ENCODE measurements around the gene GJC2. TPM values are rescaled to one million over a fixed set of nuclear protein-coding genes. Genes with fewer than 3 reads are reported as not detected.

GJC2 gene
- polyA plus RNA-seq, 2 of the 4 experiments (the other 2 are of a cell fraction), result 0.09 to 0.48 TPM

GRCh38 chr1:228163007-228163753 lies 13.4 kb downstream of the GJC2 start:
- POLR2A ChIA-PET, result no interaction called here
- 89% methylated on average over 25 of the region's 30 CpGs for WGBS (ENCODE audit: missing lambda C conversion rate)
- Histone ChIP-seq H3K4me2 (no peak overlapping the region), H3K9me3 (no peaks in the 10 kb centered on the region), H3K4me1 (peaks cover 11% of the 10 kb centered on the region; the same call in 2 of the 3 replicates), H3K4me3 (no peak overlapping the region), H3K27ac (peak overlapping the region in 1 of 2 experiments; percentile 29; a peak in 1 of 6 replicates)
- CTCF ChIA-PET, result interaction anchor here (2.6 to 7.4 kb wide), 3 partner anchors 9 to 33 kb away, joined by 11 to 89 read pairs (median 11); no protein-coding TSS in a partner anchor
- DNase-seq (ENCODE audit: low read depth in 1 of 2, low spot score in 1 of 2) (no peak), FAIRE-seq (no peak), ATAC-seq (no peak)
- TF ChIP-seq, protein P1, sequence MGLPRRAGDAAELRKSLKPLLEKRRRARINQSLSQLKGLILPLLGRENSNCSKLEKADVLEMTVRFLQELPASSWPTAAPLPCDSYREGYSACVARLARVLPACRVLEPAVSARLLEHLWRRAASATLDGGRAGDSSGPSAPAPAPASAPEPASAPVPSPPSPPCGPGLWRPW (IDR thresholded peaks at IDR 0.05), result no peak
- TF ChIP-seq RCOR1 (IDR thresholded peaks at IDR 0.05; ENCODE audit: low read depth, low read length), result no peak
- no peak for TF ChIP-seq SMC3 (IDR thresholded peaks at IDR 0.05)
- TF ChIP-seq TFCP2L1 (CRISPR knock-in tag; IDR thresholded peaks at IDR 0.05), result no peak
- TF ChIP-seq MAFK (IDR thresholded peaks at IDR 0.05; ENCODE audit: partially characterized antibody), result no peak
- no peak for TF ChIP-seq EHF (CRISPR knock-in tag; IDR thresholded peaks at IDR 0.05)
- no peak for TF ChIP-seq GATA3 (IDR thresholded peaks at IDR 0.05; ENCODE audit: borderline replicate concordance)
- TF ChIP-seq RNF2 (IDR thresholded peaks at IDR 0.05; ENCODE audit: borderline replicate concordance, low read depth), result no peak
- TF ChIP-seq ESRRA (IDR thresholded peaks at IDR 0.05; ENCODE audit: borderline replicate concordance, low read length), result no peak
- TF ChIP-seq, protein P2, sequence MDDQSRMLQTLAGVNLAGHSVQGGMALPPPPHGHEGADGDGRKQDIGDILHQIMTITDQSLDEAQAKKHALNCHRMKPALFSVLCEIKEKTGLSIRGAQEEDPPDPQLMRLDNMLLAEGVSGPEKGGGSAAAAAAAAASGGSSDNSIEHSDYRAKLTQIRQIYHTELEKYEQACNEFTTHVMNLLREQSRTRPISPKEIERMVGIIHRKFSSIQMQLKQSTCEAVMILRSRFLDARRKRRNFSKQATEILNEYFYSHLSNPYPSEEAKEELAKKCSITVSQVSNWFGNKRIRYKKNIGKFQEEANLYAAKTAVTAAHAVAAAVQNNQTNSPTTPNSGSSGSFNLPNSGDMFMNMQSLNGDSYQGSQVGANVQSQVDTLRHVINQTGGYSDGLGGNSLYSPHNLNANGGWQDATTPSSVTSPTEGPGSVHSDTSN (IDR thresholded peaks at IDR 0.05), result no peak
- no peak for TF ChIP-seq JUN (IDR thresholded peaks at IDR 0.05)
- TF ChIP-seq NPAS2 (CRISPR knock-in tag; IDR thresholded peaks at IDR 0.05; ENCODE audit: borderline replicate concordance), result no peak
- TF ChIP-seq EHMT2 (IDR thresholded peaks at IDR 0.05; ENCODE audit: low read depth), result no peak
- TF ChIP-seq HMGXB4 (CRISPR knock-in tag; IDR thresholded peaks at IDR 0.05; ENCODE audit: borderline replicate concordance), result no peak
- no peak for TF ChIP-seq KDM5A (IDR thresholded peaks at IDR 0.05)

DNA sequence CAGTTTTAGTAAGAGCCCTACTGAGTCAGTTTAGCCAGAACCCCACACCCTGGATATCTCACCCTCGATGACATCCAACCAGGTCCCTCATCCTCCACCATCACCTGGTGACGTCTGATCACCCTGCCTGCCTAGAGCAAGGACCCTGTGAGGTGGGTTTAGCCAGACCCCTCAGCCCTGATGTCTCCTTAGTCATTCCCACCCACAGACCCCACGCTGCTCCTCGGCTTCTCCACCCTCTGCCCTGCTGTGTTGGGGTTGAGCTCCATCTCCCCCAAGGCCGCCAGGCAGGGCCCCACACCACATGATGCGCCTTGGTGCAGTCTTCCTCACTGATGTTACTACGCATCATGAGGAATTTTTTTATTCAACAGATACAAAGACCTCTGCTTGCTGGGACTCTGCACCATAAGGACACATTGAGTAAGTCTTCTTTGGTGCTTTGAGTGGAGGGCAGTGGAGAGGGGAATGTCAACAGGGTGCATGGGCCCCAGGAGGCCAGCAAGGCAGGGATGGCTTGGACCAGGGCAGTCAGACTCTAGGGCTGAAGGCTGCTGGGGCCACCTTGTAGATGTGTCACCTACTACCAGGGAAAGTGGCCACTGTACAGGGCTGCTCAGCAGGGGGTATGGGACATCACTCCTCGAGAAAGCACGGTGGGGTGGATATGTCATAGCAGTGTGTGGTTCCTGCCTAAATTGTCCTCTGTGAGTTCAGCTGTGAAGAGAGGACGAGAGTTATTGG lies 14.2 kb downstream of the GJC2 start:
- ChIA-PET POLR2A (interaction anchor here (1.8 to 3.4 kb wide), 2 partner anchors 12 to 23 kb away, joined by 19 to 35 read pairs; partner anchors contain the start of gene GUK1), CTCF (interaction anchor here (2.0 to 7.4 kb wide), 5 partner anchors 10 to 351 kb away, joined by 8 to 89 read pairs (median 11); no protein-coding TSS in a partner anchor)
- H3K9me3 ChIP-seq, result no peaks in the 10 kb centered on the region
- 95% methylated on average over 10 of the region's 10 CpGs for WGBS (ENCODE audit: missing lambda C conversion rate)
- H3K4me3 ChIP-seq, result no peak overlapping the region
- no peak overlapping the region for H3K4me2 ChIP-seq
- DNase-seq (ENCODE audit: low read depth in 1 of 2, low spot score in 1 of 2) (no peak), ATAC-seq (no peak), FAIRE-seq (no peak)
- H3K27ac ChIP-seq, result peak overlapping the region in 1 of 2 experiments; percentile 88; a peak in 2 of 6 replicates
- TF ChIP-seq ESRRA (IDR thresholded peaks at IDR 0.05; ENCODE audit: borderline replicate concordance, low read length), result no peak
- peaks cover 11% of the 10 kb centered on the region; the same call in 2 of the 3 replicates for H3K4me1 ChIP-seq

Measured in A549 (cell line).